Ecto neural progenitor cell (in vitro differentiated cells): ENCODE results near the gene CBFA2T3.

Experiments
- DNase-seq: peaks from one replicate; pipeline ENCODE4 v3.0.0-alpha.2; 2018; ENCODE audit warnings: low spot score

The CBFA2T3 gene

DNA sequence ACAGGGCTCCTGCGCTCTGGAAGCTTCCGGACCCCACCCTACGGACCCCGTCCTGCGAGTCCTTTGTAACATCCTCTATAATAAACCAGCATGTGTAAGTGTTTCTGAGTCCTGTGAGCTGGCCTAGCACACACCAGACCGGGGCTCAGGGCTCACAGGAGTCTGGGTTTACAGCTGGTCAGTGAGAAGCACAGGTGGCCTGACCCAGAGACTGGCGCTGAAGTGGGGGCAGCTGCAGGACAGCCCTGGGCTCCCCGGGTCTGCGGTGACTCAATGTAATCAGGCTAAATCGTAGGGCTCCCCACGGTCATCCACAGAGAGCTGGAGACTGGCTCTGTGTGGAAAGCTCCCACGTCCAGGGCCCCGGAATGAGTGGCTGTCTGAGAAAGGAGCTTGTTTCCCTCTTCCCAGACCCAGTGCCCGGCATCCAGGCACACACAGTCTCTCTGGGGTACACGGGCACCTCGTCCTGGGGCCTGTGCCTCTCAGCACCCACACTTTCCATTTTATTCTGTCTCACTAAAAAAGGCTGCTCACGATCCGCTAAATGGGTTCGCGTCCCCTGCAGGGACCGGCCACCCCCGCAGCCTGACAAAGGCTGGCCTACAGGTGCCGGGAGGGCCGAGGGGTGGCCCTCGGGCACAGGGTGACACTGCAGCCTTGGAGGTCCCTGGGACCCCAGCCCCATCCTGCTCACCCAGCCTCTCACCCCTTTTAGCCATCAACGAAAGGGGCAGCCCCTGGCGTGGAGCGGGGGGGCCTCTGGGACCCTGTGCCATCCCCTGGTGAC is 18.9 kb upstream of the CBFA2T3 start:
- no peak for DNase-seq

DNA sequence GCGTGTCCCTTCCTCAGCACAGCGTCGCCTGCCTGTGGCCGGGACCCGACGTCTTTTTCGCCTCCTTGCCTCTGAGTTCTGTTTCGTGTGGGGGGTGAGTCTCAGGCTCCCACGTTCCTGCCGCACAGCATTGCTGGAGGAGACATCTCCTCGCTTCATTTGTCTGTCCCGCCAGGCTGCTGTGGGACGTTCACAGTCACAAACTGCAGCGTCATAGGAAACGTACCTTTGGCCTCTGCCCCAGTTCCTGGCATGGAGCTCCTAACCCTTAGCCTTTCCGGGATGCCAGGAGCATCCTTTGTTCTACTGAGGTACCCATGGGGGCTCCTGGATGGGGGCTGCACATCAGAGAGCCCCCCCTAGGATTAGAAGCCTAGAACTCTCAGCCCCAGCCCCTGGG is 18.2 kb upstream of the CBFA2T3 start:
- DNase-seq, result no peak

DNA sequence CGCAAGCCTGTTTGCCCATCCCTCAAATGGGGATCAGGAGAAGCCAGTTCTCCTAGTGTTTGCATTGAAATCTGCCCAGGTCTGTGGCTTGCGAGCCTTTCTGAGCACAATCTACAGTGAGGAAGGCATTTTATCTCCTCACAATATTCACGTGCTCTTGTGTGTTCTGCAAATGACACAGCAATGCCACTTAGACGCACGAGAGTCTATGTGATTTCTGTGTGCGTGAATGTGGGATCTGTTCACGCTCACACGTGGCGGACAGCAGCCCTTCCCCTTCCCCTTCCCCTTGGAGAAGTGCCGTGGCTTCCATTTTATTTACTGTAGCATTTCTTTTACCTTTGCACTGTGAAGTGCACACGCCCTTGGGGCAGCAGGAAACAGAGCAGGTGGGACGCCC is 17.7 kb upstream of the CBFA2T3 start:
- DNase-seq, result no peak

DNA sequence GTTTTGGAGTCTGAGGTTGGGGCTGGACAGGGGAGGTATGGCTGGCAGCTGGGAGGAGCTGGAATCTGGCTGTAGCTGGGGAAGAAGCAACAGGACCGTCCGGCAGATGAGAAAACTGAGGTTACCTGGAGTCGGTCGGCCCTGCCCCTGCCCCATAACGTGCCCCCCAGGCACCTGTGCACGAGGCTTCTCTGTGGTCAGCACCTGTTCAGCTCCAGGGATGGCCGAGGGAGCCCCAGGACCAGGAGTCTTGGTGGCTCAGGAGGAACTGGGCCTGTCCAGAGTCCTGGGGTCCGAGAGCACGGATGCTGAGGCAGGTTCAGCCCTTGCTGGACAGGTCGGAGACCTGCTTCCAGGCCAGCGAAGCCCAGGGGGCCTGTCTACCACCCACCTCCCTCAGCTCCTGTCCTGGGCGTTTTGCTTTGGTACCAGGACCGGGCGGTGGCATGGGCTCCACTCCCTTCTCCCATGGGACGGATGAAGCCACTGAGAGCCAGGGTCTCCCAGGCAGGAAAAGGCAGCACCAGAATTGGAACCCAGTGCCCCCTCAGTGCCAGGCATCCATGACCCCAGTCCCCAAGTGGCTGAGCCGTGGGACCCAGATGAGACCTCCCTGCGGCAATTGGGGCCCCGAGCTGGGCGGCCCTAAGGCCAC is 17.1 kb upstream of the CBFA2T3 start:
- DNase-seq, result no peak

DNA sequence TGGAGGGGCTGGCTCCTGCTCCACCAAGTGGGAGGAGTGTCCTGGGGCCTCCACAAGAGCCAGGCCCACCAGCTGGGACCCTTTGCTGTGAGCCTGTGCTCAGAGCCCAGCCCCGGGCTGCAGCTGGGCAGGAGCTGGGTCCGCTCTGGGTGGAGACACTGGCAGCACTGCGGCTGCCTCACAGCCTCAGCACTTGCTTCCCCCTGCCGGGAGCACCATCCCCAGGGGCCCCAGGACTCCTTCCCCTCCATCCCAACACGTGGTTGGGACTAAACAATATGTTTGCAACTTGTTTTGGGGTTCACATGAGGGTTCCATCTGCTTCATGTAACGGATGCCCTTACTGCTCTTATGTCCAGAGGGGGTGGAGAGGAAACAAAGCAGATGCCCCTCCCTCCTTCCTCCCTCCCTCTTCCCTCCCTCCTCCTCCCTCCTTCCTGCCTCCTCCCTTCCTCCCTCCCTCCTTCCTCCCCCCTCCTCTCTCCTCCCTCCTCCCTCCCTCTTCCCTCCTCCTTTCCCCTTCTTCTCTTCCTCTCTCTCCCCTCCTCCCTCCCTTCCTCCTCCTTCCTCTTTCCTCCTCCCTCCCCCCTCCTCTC is 16.3 kb upstream of the CBFA2T3 start:
- DNase-seq, result no peak

DNA sequence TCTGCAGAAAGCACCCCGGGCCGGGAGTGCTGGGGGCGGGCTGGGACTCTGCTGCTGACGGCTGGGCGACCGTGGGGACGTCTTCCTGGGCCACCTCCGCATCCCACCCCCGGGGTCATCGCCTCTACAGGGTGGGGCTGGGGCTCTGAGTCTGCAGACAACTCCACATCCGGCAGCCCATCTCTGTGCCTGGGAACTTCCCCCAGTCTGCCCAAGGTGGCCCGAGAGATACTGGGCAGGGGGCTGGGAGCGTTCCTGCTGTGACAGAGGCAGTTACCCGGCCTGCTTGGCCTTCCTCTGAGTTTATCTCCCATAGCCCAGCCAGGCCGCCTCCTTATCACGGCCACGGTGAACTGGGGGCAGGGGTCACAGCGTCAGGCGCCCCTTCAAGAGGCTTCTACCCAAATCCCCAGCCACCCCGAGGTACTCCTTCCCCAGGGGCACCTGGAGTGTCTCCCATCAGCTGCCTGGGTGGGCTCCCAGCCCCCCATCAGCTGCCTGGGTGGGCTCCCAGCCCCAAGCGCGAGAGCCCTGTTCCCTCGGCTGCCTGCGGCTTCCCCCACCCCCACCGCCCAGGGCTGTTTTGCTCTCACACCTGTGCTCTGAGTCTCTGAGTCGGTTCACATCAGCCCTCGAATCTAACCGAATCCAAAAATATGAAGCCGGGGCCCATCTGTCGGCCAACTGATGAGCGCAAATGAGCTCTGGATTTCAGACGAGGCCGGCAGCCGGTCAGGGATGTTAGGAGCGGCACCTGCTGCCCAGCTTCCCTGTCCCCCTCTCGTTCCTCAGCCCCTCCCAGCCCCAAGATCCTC is 15.6 kb upstream of the CBFA2T3 start:
- no peak for DNase-seq

DNA sequence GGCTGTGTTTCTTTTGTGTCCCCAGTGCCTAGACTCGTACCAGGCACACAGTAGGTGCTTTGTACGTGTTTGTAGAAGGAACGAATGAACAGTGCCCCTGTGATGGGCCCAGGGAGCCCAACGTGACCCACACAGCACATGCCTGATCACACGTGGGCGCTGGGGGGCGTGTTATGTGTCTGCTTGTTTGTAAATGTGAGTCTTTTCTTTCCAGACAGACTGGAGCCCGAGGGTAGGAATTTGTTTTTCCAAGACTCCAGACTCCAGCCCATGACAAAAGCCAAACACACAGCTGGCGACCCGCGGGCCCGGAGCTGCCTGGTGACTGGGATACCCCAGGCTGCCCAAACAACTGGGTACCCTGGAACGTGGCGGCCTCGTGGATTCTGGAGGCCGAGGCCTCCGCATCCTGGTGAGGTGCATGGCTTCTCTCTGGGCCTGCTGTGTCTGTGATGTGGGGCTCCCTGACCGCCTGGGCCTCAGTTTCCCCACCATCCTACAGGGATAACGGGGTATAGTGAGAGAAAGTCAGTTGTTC is 14.9 kb upstream of the CBFA2T3 start:
- no peak for DNase-seq

DNA sequence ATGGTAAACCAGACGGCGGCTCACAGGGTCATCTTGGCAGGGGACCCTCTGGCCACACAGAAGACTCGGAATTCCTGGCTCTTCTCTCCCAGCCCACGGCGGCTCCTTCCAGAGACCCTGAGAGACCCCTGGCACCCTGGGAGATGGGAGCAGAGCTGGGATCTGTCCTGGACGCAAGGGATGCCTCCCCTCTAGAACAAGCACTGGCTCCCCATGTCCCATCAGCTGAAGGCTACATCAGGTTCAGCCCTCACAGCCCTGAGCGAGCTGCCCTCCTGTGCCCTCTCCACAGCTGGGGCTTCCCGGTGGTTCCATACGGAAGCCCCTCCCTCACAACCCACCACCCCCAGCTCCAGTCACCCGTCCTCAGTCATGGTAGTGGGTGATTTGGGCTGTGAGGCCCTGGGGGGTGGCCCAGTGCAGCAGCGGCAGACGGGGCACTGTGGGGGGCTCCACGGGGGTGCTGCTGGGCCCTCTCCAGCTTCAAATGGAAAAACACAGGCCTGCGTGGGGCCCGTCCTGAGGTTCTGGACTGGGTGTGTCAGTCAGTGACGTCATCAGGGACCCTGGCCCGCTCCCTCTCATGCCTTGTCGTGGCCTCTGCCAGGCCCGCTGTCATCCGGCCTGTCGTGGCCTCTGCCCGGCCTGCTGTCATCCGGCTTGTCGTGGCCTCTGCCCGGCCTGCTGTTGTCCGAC is 13.0 kb upstream of the CBFA2T3 start:
- DNase-seq, result no peak

DNA sequence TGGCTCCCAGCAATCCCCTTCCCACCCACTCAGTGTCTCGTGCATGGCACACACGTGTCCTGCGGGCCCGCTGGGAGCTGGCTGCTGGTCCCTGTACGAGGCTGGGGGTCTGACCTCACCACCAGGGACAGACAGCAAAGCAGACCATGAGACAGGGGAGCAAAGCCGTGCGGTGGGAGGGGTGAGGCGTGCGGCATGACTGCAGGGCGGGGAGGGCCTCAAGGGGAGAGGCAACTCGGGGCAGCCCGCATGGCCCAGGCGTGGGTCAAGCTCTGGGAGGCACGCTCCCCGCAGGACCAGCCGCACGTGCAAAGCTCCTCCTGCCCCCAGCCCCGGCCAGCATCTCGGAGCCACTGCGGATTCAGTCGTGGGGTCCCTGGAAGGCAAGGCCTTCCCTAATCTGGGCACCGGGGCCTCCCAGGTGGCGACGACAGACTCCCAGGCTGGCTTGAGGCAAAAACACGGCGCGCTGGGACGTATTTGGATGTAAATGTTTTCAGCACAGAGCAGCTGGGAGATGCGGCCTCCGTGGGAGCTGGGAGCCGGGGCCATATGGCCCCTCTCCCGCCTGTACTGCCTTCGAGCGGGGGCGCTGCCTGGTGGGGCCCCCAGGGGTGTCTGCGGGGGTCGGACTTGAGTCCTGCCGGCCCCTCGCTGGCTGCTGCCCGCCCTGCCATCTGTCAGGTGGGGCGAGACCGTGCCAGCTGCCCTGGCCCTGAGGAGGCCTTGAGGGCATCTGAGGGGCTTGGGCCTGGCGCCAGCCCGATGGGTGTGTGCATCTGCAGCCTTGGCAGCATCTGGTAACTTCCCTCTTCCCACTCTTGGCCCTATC is 12.2 kb upstream of the CBFA2T3 start:
- no peak for DNase-seq

DNA sequence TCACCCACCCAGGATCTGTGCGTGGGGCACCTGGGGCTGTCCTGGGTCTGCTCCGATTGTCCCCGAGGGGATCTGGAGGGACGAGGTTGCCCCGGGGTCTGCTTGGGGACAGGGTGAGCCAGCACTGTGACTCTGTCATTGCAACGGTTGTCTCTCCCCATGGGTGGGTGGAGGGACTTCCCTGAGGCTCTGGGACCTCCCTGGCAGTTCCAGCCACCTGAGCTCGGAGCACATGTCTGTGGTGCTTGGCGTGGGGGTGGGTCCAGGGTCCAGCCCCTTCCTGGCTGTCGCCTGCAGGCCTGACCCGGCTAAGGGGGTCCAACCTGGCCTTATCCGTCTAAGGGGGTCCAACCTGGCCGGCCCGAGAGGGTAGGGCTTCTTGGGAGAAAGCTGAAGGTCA is 8.5 kb upstream of the CBFA2T3 start:
- no peak for DNase-seq

DNA sequence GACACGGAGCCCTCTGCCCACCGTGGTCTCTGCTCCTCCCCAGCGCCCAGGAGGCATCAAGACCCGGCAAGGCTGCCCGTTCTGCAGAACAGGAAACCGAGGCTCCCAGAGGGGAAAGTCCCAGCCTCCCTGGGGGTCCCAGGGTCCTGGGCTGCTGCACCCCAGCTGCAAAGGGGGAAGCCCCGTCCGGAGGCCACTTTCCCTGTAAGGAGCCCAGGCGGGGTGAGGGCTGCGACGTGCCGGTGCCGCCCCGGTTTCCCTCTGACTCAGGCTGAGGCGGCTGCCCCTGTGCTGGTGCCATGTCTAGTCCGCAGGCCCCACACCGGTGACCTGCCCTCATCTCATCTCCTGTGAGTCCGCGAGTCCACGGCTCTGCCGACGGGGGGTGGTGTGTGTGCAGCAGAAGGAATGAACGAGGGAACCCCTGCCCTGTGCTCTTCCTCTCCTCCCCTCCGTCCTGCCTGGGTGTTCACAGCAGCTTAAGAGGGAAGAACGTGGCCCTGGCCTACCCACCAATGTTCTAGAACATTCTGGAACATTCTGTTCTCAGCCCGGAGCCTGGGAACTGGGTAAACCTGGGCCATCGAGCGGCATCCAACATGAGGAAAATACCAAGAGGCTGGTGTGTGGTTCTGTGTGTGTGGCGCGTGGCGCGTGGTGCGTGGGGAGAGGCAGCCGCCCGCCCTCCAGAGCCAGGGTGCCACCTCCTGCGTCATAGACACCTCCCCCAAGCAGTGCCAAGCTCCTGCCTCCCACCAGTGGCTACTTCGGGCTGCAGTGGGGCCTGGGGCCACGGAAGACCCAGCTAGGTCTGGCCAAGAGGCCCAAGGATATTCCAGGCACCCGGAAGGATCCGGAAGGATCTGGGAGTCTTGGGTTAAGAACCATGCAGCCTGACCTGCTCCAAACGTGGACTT is 7.0 kb upstream of the CBFA2T3 start:
- no peak for DNase-seq

DNA sequence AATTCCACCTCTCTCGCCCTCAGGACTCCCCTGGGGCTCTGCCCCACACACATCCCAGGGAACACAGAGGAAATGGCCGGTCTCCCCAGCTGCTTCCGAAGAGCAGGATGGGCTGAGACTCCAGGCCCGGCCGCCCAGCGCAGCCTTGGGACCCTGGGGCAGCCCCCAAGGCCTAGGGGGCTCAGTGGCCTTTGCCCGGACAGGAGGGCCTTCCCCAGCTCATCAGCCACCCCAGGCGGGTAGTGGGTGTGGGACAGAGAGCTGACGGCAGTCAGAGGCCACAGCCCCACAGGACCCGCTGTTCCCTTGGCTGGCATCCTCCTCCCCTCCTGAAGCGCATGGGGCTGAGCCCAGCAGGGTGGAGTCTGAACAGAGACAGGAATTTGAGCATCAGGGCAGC is 6.2 kb upstream of the CBFA2T3 start:
- no peak for DNase-seq

DNA sequence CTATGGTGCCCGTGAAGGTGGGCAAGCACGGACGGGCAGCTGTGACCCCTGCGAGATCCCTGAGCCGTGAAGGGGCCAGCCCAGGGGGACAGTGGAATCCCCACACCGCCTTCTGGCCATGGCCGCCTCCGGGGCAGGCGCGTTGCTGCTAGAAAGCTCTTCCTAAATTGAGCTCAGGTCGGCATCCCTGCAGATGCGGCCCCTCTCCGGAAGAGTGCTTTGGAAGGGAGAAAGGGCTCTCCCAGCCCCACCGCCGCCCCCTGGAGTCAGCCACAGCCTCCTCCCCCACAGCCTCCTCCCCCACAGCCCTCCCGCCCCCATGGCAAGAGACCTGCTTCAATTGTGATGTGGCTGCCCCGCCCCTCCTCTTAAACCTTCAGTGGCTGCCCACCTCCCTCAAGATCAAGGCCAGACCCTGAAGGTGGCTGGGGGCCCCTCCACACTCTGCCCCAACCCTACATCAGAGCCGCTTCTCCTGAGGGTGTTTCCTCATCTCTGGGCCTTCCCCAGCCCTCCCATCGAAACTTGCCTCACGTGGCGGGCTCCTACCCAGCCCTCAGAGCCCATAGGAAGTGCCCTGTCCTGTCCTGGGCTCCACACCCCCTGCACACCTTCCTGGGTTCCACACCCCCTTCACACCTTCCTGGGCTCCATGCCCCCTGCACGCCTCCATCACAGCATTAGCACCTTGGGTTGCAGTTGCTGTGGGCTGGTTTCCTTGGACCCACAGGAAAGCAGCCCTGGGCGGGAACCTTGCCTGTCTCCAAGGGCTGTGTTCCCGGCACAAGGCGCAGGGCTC is 5.5 kb upstream of the CBFA2T3 start:
- DNase-seq, result no peak

DNA sequence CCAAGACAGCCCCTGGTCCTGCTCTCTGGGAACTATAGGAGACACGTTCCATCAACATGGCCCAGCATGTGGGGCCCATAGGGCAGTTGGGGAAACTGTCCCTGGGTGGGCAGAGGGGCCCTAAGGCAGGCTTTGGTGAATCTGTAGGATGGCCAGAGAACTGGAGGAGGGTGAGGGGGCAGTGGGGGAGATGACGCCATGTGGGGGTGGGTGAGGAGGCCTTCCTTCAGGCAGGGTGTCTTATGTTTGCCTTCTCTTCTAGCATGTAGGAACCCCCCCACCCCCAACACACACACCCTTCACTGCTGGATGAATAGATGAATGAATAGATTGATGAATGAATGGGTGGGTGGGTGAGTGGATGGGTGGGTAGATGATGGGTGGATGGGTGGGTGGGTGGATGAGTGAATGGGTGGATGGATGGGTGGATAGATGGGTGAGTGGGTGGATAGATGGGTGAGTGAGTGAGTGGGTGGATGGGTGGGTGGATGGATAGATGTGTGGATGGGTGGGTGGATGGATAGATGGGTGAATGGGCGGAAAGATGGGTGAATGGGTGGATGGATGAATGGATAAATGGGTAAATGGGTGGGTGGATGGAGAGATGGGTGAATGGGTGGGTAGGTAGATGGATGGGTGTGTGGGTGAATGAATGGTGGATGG is 2.5 kb upstream of the CBFA2T3 start:
- DNase-seq, result no peak

DNA sequence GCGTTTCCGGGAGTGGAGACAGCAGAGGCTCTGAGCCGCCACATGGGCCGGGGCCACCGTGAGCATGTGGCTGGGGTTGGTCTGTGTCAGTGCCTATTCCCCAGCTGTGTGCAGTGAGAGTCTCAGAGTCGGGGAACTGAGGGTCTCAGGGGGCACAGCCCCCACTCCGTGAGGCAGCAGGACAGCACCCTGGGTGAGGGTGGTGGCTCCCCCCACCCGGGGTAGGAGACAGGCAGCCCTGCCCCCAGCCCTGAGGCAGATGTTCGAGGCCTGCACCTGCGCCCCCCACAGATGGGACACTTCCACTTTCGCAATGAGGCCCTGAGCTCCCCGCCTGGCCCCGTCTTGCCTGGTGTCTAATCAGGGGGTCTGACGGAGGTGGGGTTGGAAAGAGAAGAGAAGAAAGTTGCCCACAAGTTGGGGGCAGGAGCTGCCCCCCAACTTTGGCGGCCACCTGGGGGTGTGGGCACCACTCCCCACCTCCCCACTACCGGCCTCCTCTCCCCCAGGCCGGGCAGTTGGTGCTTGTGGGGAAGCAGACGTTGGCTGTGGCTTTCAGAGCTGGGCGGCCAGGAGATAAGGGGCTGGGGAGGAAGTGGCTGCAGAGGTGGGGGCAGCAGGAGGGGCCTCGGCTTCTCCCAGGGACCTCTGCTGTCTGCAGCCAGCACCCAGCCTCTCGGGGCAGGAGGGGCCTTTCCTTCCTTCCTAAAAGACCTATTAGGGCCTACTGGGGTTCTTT is 1.8 kb upstream of the CBFA2T3 start:
- DNase-seq, result no peak

DNA sequence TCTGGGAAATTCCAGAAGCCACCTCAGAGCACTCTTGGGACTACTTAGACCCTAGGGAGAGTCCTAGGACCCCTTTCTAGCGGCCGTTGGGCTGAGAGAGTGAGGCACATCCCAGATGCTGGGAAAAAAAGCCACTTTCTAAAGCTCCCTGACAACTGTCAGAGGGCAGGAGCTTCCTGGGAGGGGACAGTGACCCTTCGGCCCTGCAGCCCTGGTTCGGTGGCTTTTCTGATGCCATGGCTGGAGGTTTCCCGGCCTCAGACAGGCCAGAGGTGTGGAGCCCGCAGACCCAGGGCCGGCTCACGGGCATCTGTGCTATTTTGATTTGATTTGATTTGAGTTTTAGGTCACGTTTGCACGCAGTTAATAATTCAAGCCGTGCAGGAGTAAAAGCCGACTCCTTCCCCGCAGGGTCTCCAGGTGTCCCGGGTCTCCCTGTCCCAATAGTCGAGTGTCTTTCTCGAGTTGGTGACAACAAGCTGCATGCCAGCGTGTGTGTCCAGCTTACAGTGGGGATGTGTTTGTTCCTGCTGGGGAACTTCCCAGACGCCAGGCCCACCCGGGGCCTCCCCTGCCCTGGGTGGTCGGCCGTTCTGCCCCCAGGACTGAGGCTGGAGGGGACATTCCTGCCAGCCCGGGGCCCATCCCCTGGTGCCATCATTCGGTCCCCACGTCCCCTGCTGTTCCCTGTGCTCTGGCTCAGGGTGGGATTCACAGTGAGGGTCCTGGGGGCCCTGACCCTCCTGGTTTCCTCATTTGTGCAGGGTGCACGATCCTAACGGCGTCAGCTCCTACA is 1.0 kb upstream of the CBFA2T3 start:
- no peak for DNase-seq
